Endothelial cell of umbilical vein (primary cell): ENCODE data around the gene UBE2F.

Source experiments
- POLR2A ChIP-seq: IDR thresholded peaks from 2 replicates; pipeline ENCODE4 v1.6.1; 2012; ENCODE audit warnings: low read depth, mild to moderate bottlenecking, control low read depth, low read length
- POLR2AphosphoS5 ChIP-seq: IDR thresholded peaks from 2 replicates; pipeline ENCODE4 v1.6.1; 2012; ENCODE audit warnings: low read depth, mild to moderate bottlenecking, control low read depth, low read length, moderate library complexity; ENCODE audit not compliant: insufficient read depth
- TF ChIP-seq, protein P1 (sequence below), 2 donors: IDR thresholded peaks; 1 replicate in 1 of 2; 2 replicates in 1 of 2; pipeline ENCODE4 v1.5.1; 2011; ENCODE audit warnings: low read length in 2 of 2, mild to moderate bottlenecking in 2 of 2, moderate library complexity in 2 of 2, control low read depth in 1 of 2, inconsistent platforms in 1 of 2, low read depth in 1 of 2; ENCODE audit not compliant: insufficient read depth in 1 of 2; ENCODE audit errors: extremely low read depth in 1 of 2

DNA sequence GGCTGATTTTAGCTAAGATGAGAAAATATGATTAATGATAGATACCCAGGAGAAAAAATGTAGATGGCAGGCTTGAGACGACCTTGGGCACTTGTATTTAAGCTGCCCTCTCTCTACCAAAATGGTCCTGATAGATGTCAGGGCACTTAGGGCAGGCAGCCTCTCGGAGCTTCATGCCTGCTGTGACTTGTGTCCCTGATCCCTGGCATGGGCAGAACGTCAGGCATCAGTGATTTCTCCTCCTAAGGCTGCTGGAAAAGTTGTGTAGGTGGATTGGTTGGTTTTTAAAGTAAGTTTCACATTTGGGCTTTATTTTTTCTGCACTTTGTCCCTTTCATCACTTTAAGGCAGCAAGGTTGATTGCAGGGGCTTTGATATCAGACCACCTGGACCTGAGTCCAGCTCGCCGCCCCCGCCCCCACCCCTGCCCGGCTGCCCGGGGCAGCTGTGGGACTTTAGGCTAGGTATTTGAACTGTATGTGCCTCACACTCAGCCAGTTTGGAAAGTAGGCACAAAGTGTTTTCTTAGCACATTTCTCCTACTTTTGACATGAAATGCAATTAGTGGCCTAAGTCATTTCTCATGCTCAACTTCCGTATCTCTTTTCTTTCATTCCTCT is 59.0 kb downstream of the UBE2F start:
- TF ChIP-seq POLR2A: no peak
- TF ChIP-seq, protein P1, sequence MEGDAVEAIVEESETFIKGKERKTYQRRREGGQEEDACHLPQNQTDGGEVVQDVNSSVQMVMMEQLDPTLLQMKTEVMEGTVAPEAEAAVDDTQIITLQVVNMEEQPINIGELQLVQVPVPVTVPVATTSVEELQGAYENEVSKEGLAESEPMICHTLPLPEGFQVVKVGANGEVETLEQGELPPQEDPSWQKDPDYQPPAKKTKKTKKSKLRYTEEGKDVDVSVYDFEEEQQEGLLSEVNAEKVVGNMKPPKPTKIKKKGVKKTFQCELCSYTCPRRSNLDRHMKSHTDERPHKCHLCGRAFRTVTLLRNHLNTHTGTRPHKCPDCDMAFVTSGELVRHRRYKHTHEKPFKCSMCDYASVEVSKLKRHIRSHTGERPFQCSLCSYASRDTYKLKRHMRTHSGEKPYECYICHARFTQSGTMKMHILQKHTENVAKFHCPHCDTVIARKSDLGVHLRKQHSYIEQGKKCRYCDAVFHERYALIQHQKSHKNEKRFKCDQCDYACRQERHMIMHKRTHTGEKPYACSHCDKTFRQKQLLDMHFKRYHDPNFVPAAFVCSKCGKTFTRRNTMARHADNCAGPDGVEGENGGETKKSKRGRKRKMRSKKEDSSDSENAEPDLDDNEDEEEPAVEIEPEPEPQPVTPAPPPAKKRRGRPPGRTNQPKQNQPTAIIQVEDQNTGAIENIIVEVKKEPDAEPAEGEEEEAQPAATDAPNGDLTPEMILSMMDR (IDR thresholded peaks at IDR 0.05; ENCODE audit: extremely low read depth in 1 of 2, insufficient read depth in 1 of 2, low read depth in 1 of 2, low read length in 2 of 2): no peak
- no peak for TF ChIP-seq POLR2AphosphoS5
